BLaER1 treated with 17β-estradiol and CSF1 and Interleukin-3, amounts not matched to agents 10 nM and 100 nM (cell line): Measurements from ENCODE around the gene COL5A1.
A peak's percentile ranks its signal among the peaks of the same experiment; 100 is the strongest.

ENCODE experiments used
- H3K27ac ChIP-seq, 11 experiments: shearing (Covaris generic); formaldehyde crosslinking; 2 replicates each; pipeline ENCODE4 v1.8.1; 2022
- H3K27me3 ChIP-seq, 11 experiments: shearing (Covaris generic); formaldehyde crosslinking; 2 replicates each; pipeline ENCODE4 v1.8.1; 2022
- H3K36me3 ChIP-seq, 11 experiments: shearing (Covaris generic); formaldehyde crosslinking; 2 replicates each; pipeline ENCODE4 v1.8.1; 2022
- H3K4me1 ChIP-seq, 10 experiments: shearing (Covaris generic); formaldehyde crosslinking; 2 replicates each; pipeline ENCODE4 v1.8.1; 2022
- H3K4me2 ChIP-seq, 11 experiments: shearing (Covaris generic); formaldehyde crosslinking; 2 replicates each; pipeline ENCODE4 v1.8.1; 2022
- H3K4me3 ChIP-seq, 10 experiments: shearing (Covaris generic); formaldehyde crosslinking; 2 replicates each; pipeline ENCODE4 v1.8.1; 2022
- H3K9ac ChIP-seq, 11 experiments: shearing (Covaris generic); formaldehyde crosslinking; 2 replicates each; pipeline ENCODE4 v1.8.1; 2022
- H3K9me3 ChIP-seq, 11 experiments: shearing (Covaris generic); formaldehyde crosslinking; replicated peaks in 1 of 11; 2 replicates each; pipeline ENCODE4 v1.8.1; 2022
- H4K20me1 ChIP-seq, 11 experiments: shearing (Covaris generic); formaldehyde crosslinking; 2 replicates each; pipeline ENCODE4 v1.8.1; 2022
- Cebpa-rat ChIP-seq, 11 experiments: shearing (Covaris generic); IDR thresholded peaks; 2 replicates each; pipeline ENCODE4 v1.8.1; 2022

COL5A1 gene

GRCh38 chr9:134626571-134627416, 14.8 kb upstream of the COL5A1 start:
- Histone ChIP-seq H3K27me3 (0 out of 22 replicates have a peak, but pooled peaks cover 0 to 7% (median 0%) of the 10 kb centered on the region in 11 experiments), H3K36me3 (no peaks in the 10 kb centered on the region), H3K4me3 (peak overlapping the region in 3 of 10 experiments; percentile 7 to 26 (median 12); a peak in 3 of 20 replicates), H3K9ac (peak overlapping the region in 9 of 11 experiments; percentile 17 to 70 (median 49); a peak in 15 of 22 replicates), H3K4me2 (peak overlapping the region; percentile 69 to 91 (median 81)), H3K4me1 (peaks cover 42 to 82% (median 74%) of the 10 kb centered on the region in 10 experiments), H4K20me1 (no peaks in the 10 kb centered on the region; a peak in 1 of 22 replicates), H3K27ac (peak overlapping the region in 9 of 11 experiments; percentile 51 to 78 (median 70); a peak in 18 of 22 replicates), H3K9me3 (no peaks in the 10 kb centered on the region)
- TF ChIP-seq Cebpa-rat (IDR thresholded peaks at IDR 0.05), result peak in 5 of 11 experiments; percentile 7 to 84 (median 66); a peak in 6 of 22 replicates

- H3K27me3 ChIP-seq, result 0 out of 22 replicates have a peak, but pooled peaks cover 0 to 7% (median 0%) of the 10 kb centered on the region in 11 experiments
- H3K4me3 ChIP-seq, result no peak overlapping the region; a peak in 1 of 20 replicates
- H3K4me2 ChIP-seq, result peak overlapping the region; percentile 0 to 91 (median 81); a peak in 20 of 22 replicates
- H3K4me1 ChIP-seq, result peaks cover 42 to 86% (median 76%) of the 10 kb centered on the region in 10 experiments
- H3K9ac ChIP-seq, result peak overlapping the region in 6 of 11 experiments; percentile 26 to 70 (median 58); a peak in 11 of 22 replicates
- H3K27ac ChIP-seq, result peak overlapping the region in 7 of 11 experiments; percentile 10 to 78 (median 70); a peak in 13 of 22 replicates
- H3K36me3 ChIP-seq, result no peaks in the 10 kb centered on the region
- no peaks in the 10 kb centered on the region; a peak in 1 of 22 replicates for H4K20me1 ChIP-seq
- TF ChIP-seq Cebpa-rat (IDR thresholded peaks at IDR 0.05), result no peak
- H3K9me3 ChIP-seq, result no peaks in the 10 kb centered on the region
These were observed 13.9 kb upstream of the COL5A1 start for GRCh38 chr9:134627417-134628353.

GRCh38 chr9:134628354-134628736, 13.3 kb upstream of the COL5A1 start:
- 0 out of 22 replicates have a peak, but pooled peaks cover 0 to 7% (median 0%) of the 10 kb centered on the region in 11 experiments for H3K27me3 ChIP-seq
- H3K36me3 ChIP-seq, result no peaks in the 10 kb centered on the region
- no peaks in the 10 kb centered on the region; a peak in 1 of 22 replicates for H4K20me1 ChIP-seq
- H3K4me2 ChIP-seq, result peak overlapping the region in 10 of 11 experiments; percentile 25 to 91 (median 82); a peak in 20 of 22 replicates
- no peak for TF ChIP-seq Cebpa-rat (IDR thresholded peaks at IDR 0.05)
- no peak overlapping the region for H3K4me3 ChIP-seq
- H3K9me3 ChIP-seq, result peaks cover 0 to 6% (median 0%) of the 10 kb centered on the region in 11 experiments; a peak in 5 of 22 replicates
- H3K27ac ChIP-seq, result peak overlapping the region in 3 of 11 experiments; percentile 17 to 78 (median 72); a peak in 3 of 22 replicates
- peak overlapping the region in 2 of 11 experiments; percentile 1 to 25; a peak in 2 of 22 replicates for H3K9ac ChIP-seq
- peaks cover 42 to 92% (median 82%) of the 10 kb centered on the region in 10 experiments for H3K4me1 ChIP-seq

- Histone ChIP-seq H3K9me3 (peaks cover 0 to 14% (median 4%) of the 10 kb centered on the region in 11 experiments; a peak in 5 of 22 replicates), H3K4me1 (peaks cover 42 to 100% (median 90%) of the 10 kb centered on the region in 10 experiments), H3K27me3 (0 out of 22 replicates have a peak, but pooled peaks cover 0 to 7% (median 0%) of the 10 kb centered on the region in 11 experiments), H4K20me1 (no peaks in the 10 kb centered on the region; a peak in 1 of 22 replicates), H3K36me3 (no peaks in the 10 kb centered on the region), H3K4me2 (peak overlapping the region in 9 of 11 experiments; percentile 54 to 91 (median 84); a peak in 15 of 22 replicates), H3K9ac (no peak overlapping the region), H3K27ac (0 out of 22 replicates have a peak overlapping the region, but pooled peaks of 1 of the 11 experiments have one; percentile 8), H3K4me3 (no peak overlapping the region)
- no peak for TF ChIP-seq Cebpa-rat (IDR thresholded peaks at IDR 0.05)
These were observed 12.5 kb upstream of the COL5A1 start for GRCh38 chr9:134629061-134629585.

GRCh38 chr9:134629586-134630392, 11.8 kb upstream of the COL5A1 start:
- H3K4me3 ChIP-seq, result no peak overlapping the region
- no peaks in the 10 kb centered on the region; a peak in 1 of 22 replicates for H4K20me1 ChIP-seq
- H3K9me3 ChIP-seq, result peaks cover 0 to 14% (median 4%) of the 10 kb centered on the region in 11 experiments; a peak in 5 of 22 replicates
- peaks cover 41 to 100% (median 89%) of the 10 kb centered on the region in 10 experiments for H3K4me1 ChIP-seq
- peak overlapping the region; percentile 54 to 88 (median 71) for H3K4me2 ChIP-seq
- 0 out of 22 replicates have a peak, but pooled peaks cover 0 to 7% (median 0%) of the 10 kb centered on the region in 11 experiments for H3K27me3 ChIP-seq
- H3K9ac ChIP-seq, result no peak overlapping the region
- H3K27ac ChIP-seq, result 0 out of 22 replicates have a peak overlapping the region, but pooled peaks of 1 of the 11 experiments have one; percentile 8
- TF ChIP-seq Cebpa-rat (IDR thresholded peaks at IDR 0.05), result no peak
- no peaks in the 10 kb centered on the region for H3K36me3 ChIP-seq

GRCh38 chr9:134630393-134630790, 11.2 kb upstream of the COL5A1 start:
- H3K27ac ChIP-seq, result peak overlapping the region in 1 of 11 experiments; percentile 14; a peak in 1 of 22 replicates
- H3K36me3 ChIP-seq, result no peaks in the 10 kb centered on the region
- peaks cover 0 to 14% (median 4%) of the 10 kb centered on the region in 11 experiments; a peak in 5 of 22 replicates for H3K9me3 ChIP-seq
- TF ChIP-seq Cebpa-rat (IDR thresholded peaks at IDR 0.05), result no peak
- H3K4me2 ChIP-seq, result peak overlapping the region; percentile 54 to 88 (median 71)
- 0 out of 22 replicates have a peak, but pooled peaks cover 0 to 7% (median 0%) of the 10 kb centered on the region in 11 experiments for H3K27me3 ChIP-seq
- H3K4me3 ChIP-seq, result no peak overlapping the region
- H4K20me1 ChIP-seq, result no peaks in the 10 kb centered on the region; a peak in 1 of 22 replicates
- no peak overlapping the region for H3K9ac ChIP-seq
- peaks cover 35 to 100% (median 88%) of the 10 kb centered on the region in 10 experiments for H3K4me1 ChIP-seq

GRCh38 chr9:134630861-134631260, 10.7 kb upstream of the COL5A1 start:
- H3K4me1 ChIP-seq, result peaks cover 34 to 100% (median 88%) of the 10 kb centered on the region in 10 experiments
- no peak overlapping the region for H3K27ac ChIP-seq
- H3K27me3 ChIP-seq, result 0 out of 22 replicates have a peak, but pooled peaks cover 0 to 7% (median 0%) of the 10 kb centered on the region in 11 experiments
- no peak overlapping the region for H3K9ac ChIP-seq
- H3K9me3 ChIP-seq, result peaks cover 0 to 14% (median 4%) of the 10 kb centered on the region in 11 experiments; a peak in 5 of 22 replicates
- TF ChIP-seq Cebpa-rat (IDR thresholded peaks at IDR 0.05), result no peak
- H3K4me3 ChIP-seq, result no peak overlapping the region
- H3K4me2 ChIP-seq, result peak overlapping the region; percentile 54 to 88 (median 71)
- H4K20me1 ChIP-seq, result no peaks in the 10 kb centered on the region; a peak in 1 of 22 replicates
- no peaks in the 10 kb centered on the region for H3K36me3 ChIP-seq
